HepG2 (cell line): ENCODE results near the gene UTP25. TPM values are rescaled to one million over a fixed set of nuclear protein-coding genes. Genes with fewer than 3 reads are reported as not detected.

Source experiments
- HDAC1 ChIP-seq: sonication (generic); formaldehyde crosslinking; IDR thresholded peaks from 2 replicates; pipeline ENCODE4 v1.5.1; 2020; ENCODE audit warnings: mild to moderate bottlenecking, missing genetic modification reagents
- KDM3A ChIP-seq: IDR thresholded peaks from 2 replicates; pipeline ENCODE4 v1.6.1; 2018; ENCODE audit warnings: low read depth, missing compliant biosample characterization
- NCOA1 ChIP-seq: sonication (generic); formaldehyde crosslinking; IDR thresholded peaks from 2 replicates; pipeline ENCODE4 v1.9.0; 2021; ENCODE audit warnings: missing genetic modification reagents
- NFE2L2 ChIP-seq: fragments of 150-350 bp; IDR thresholded peaks from 2 replicates; pipeline ENCODE4 v1.6.1; 2014; ENCODE audit warnings: low read length
- PRPF4 ChIP-seq: fragments of 200-400 bp; formaldehyde crosslinking; IDR thresholded peaks from 2 replicates; pipeline ENCODE4 v1.6.1; 2016; ENCODE audit warnings: low read length, low read depth; ENCODE audit not compliant: poor library complexity, severe bottlenecking
- RAD51 ChIP-seq: fragments of 450-650 bp; IDR thresholded peaks from 2 replicates; pipeline ENCODE4 v1.6.1; 2016; ENCODE audit warnings: borderline replicate concordance
- RNF2 ChIP-seq: fragments of 450-650 bp; conservative IDR thresholded peaks from 2 replicates; pipeline ENCODE4 v1.6.1; 2016; ENCODE audit warnings: low read depth
- SMARCE1 ChIP-seq: fragments of 450-650 bp; IDR thresholded peaks from 2 replicates; pipeline ENCODE4 v1.6.1; 2017; ENCODE audit warnings: borderline replicate concordance
- U2AF1 ChIP-seq: fragments of 200-400 bp; formaldehyde crosslinking; optimal IDR thresholded peaks from 2 replicates; pipeline ENCODE3; 2017; ENCODE audit warnings: mild to moderate bottlenecking, low read depth, low read length
- ZNF143 ChIP-seq: sonication (generic); formaldehyde crosslinking; IDR thresholded peaks from 2 replicates; pipeline ENCODE4 v1.4.0; 2020; ENCODE audit warnings: missing genetic modification reagents
- ZNF292 ChIP-seq: sonication (generic); formaldehyde crosslinking; IDR thresholded peaks from 2 replicates; pipeline ENCODE4 v1.8.1; 2022; ENCODE audit warnings: mild to moderate bottlenecking, low read depth, missing genetic modification reagents, borderline replicate concordance
- ZNF343 ChIP-seq: sonication (generic); formaldehyde crosslinking; IDR thresholded peaks from 2 replicates; pipeline ENCODE4 v1.4.0; 2020; ENCODE audit warnings: mild to moderate bottlenecking, missing genetic modification reagents
- ZNF496 ChIP-seq: sonication (generic); formaldehyde crosslinking; IDR thresholded peaks from 2 replicates; pipeline ENCODE4 v1.8.1; 2023; ENCODE audit warnings: mild to moderate bottlenecking, moderate library complexity, missing genetic modification reagents; ENCODE audit not compliant: insufficient replicate concordance
- ZNF550 ChIP-seq: sonication (generic); formaldehyde crosslinking; IDR thresholded peaks from 2 replicates; pipeline ENCODE4 v1.4.0; 2020; ENCODE audit warnings: mild to moderate bottlenecking, missing genetic modification reagents, borderline replicate concordance
- ZNF564 ChIP-seq: sonication (generic); formaldehyde crosslinking; IDR thresholded peaks from 2 replicates; pipeline ENCODE4 v1.8.1; 2023; ENCODE audit warnings: mild to moderate bottlenecking, missing genetic modification reagents
- ZNF569 ChIP-seq: sonication (generic); formaldehyde crosslinking; IDR thresholded peaks from 2 replicates; pipeline ENCODE4 v1.5.0; 2020; ENCODE audit warnings: mild to moderate bottlenecking, missing genetic modification reagents, moderate library complexity, borderline replicate concordance
- ZNF577 ChIP-seq: sonication (generic); formaldehyde crosslinking; IDR thresholded peaks from 2 replicates; pipeline ENCODE4 v1.4.0; 2020; ENCODE audit warnings: mild to moderate bottlenecking, low read depth, missing genetic modification reagents, borderline replicate concordance
- ZNF615 ChIP-seq: sonication (generic); formaldehyde crosslinking; IDR thresholded peaks from 2 replicates; pipeline ENCODE4 v1.5.0; 2020; ENCODE audit warnings: mild to moderate bottlenecking, missing genetic modification reagents, borderline replicate concordance
- polyA plus RNA-seq, 8 experiments: library from polyadenylated mRNA; depleted of rRNA in 3 of 8; stranded (reverse) in 7 of 8; unstranded in 1 of 8; fragments of >200 nt; fragmentation: Illumina TruSeq in 4 of 8; extraction: Trizol in 4 of 8; gene quantifications; 2 replicates each; pipeline versions ENCODE4 v1.2.1 to v1.2.3, GENCODE V29; 2011 to 2016; ENCODE audit warnings: low read depth in 4 of 8, missing spikeins in 1 of 8, mixed read lengths in 1 of 8; ENCODE audit not compliant: insufficient read depth in 1 of 8
- total RNA-seq, 5 experiments: library from RNA; depleted of rRNA; stranded (reverse); fragments of >200 nt; fragmentation: Illumina TruSeq; extraction: Trizol; gene quantifications; 2 replicates each; pipeline ENCODE4 v1.2.3, GENCODE V29; 2016; ENCODE audit warnings: low read depth in 1 of 5
- TF ChIP-seq, protein P1 (sequence below), 2 experiments: fragments of 450-650 bp in 1 of 2; sonication (generic) in 1 of 2; formaldehyde crosslinking in 1 of 2; IDR thresholded peaks; 2 replicates each; pipeline versions ENCODE4 v1.6.1 to v1.8.0; 2016 to 2022; ENCODE audit warnings: antibody characterized with exemption in 1 of 2, mild to moderate bottlenecking in 1 of 2, missing genetic modification reagents in 1 of 2
- TF ChIP-seq, protein P2 (sequence below): sonication (generic); formaldehyde crosslinking; IDR thresholded peaks from 2 replicates; pipeline ENCODE4 v1.8.1; 2023; ENCODE audit warnings: mild to moderate bottlenecking, missing genetic modification reagents

Gene UTP25
- total and polyA plus RNA-seq, 2 of the 13 experiments (the other 11 are each of a cell fraction or from before 2014, with no cell fraction given) = 4.8 to 5.7 TPM

DNA sequence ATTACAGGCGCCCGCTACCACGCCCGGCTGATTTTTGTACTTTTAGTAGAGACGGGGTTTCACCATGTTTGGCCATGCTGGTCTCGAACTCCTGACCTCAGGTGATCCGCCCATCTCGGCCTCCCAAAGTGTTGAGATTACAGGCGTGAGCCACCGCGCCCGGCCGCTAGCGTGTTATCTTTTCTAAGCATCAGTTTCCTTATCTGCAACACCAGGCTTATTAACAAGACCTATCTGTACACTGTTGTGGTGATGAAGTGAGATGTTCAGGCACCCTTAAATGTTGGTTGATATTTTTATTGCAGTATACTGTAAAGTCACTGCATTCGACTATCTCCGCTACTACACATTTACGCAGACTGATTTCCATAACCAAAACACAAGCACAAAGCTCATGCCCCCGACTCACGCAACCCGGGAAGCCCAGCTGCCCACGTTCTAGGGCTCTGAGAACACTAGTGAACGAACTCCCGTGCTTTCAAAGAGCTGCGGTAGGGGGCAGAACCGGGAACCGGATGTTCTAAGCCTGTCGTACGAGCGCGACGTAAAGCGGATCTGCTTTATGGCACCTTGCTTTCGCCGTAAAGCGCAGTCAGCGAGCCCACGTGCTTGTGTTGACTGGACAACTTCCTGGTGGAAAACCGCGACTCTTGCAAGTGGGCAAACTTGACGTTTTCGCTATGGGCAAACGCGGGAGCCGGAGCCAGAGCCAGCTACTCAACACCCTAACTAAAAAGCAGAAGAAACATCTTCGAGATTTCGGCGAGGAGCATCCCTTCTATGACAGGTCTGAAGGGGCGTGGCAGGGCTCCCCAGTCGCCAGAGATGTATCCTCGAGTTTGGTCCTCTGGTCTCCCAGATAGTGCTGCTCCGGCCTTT is at the start of gene UTP25 (continued):
- TF ChIP-seq ZNF343 = 0 out of 2 replicates have a peak, but pooled peaks have one; percentile 71
- TF ChIP-seq PRPF4 = no peak
- peak; percentile 90 for TF ChIP-seq RNF2
- no peak for TF ChIP-seq ZNF496 (CRISPR knock-in tag)
- TF ChIP-seq HDAC1 = peak; percentile 98
- TF ChIP-seq KDM3A = peak; percentile 62
- no peak for TF ChIP-seq ZNF569 (CRISPR knock-in tag)
- TF ChIP-seq ZNF577 (CRISPR knock-in tag) = no peak
- no peak for TF ChIP-seq ZNF615 (CRISPR knock-in tag)
- TF ChIP-seq ZNF143 (CRISPR knock-in tag) = no peak
- TF ChIP-seq, protein P1, sequence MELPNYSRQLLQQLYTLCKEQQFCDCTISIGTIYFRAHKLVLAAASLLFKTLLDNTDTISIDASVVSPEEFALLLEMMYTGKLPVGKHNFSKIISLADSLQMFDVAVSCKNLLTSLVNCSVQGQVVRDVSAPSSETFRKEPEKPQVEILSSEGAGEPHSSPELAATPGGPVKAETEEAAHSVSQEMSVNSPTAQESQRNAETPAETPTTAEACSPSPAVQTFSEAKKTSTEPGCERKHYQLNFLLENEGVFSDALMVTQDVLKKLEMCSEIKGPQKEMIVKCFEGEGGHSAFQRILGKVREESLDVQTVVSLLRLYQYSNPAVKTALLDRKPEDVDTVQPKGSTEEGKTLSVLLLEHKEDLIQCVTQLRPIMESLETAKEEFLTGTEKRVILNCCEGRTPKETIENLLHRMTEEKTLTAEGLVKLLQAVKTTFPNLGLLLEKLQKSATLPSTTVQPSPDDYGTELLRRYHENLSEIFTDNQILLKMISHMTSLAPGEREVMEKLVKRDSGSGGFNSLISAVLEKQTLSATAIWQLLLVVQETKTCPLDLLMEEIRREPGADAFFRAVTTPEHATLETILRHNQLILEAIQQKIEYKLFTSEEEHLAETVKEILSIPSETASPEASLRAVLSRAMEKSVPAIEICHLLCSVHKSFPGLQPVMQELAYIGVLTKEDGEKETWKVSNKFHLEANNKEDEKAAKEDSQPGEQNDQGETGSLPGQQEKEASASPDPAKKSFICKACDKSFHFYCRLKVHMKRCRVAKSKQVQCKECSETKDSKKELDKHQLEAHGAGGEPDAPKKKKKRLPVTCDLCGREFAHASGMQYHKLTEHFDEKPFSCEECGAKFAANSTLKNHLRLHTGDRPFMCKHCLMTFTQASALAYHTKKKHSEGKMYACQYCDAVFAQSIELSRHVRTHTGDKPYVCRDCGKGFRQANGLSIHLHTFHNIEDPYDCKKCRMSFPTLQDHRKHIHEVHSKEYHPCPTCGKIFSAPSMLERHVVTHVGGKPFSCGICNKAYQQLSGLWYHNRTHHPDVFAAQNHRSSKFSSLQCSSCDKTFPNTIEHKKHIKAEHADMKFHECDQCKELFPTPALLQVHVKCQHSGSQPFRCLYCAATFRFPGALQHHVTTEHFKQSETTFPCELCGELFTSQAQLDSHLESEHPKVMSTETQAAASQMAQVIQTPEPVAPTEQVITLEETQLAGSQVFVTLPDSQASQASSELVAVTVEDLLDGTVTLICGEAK (IDR thresholded peaks at IDR 0.05) = no peak
- TF ChIP-seq, protein P1 (CRISPR knock-in tag; IDR thresholded peaks at IDR 0.05) = no peak; the same call in 1 of the 2 replicates
- no peak for TF ChIP-seq ZNF292 (CRISPR knock-in tag)
- TF ChIP-seq ZNF564 (CRISPR knock-in tag) = no peak
- TF ChIP-seq NCOA1 (CRISPR knock-in tag) = 0 out of 2 replicates have a peak, but pooled peaks have one; percentile 49
- TF ChIP-seq RAD51 = no peak
- TF ChIP-seq NFE2L2 = no peak
- TF ChIP-seq U2AF1 = no peak
- TF ChIP-seq, protein P2, sequence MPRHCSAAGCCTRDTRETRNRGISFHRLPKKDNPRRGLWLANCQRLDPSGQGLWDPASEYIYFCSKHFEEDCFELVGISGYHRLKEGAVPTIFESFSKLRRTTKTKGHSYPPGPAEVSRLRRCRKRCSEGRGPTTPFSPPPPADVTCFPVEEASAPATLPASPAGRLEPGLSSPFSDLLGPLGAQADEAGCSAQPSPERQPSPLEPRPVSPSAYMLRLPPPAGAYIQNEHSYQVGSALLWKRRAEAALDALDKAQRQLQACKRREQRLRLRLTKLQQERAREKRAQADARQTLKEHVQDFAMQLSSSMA (CRISPR knock-in tag) = no peak
- TF ChIP-seq SMARCE1 = no peak
- TF ChIP-seq ZNF550 (CRISPR knock-in tag) = no peak
